Endothelial cell of umbilical vein (primary cell): Measurements from ENCODE around the gene PUS1. TPM values are rescaled to one million over a fixed set of nuclear protein-coding genes. Genes with fewer than 3 reads are reported as not detected.

Source experiments
- BruUV-seq: library from RNA; stranded (reverse); fragments of 400-500 nt; replicated peaks from 2 replicates; lab custom pipeline; 2021; lab: Mats Ljungman, UMichigan
- CTCF ChIA-PET: fragments of 300-600, 350-600 bp; sonication (Branson Sonifier 250); formaldehyde crosslinking; loops from one replicate; lab custom pipeline; 2021; ENCODE audit warnings: antibody characterized with exemption, inconsistent platforms; lab: Charles Lee
- POLR2A ChIA-PET: fragments of 300-600, 350-600 bp; sonication (Branson Sonifier 250); formaldehyde crosslinking; loops from one replicate; lab custom pipeline; 2021; ENCODE audit warnings: antibody characterized with exemption, inconsistent platforms; lab: Charles Lee
- DNase-seq: peaks from one replicate; pipeline ENCODE4 v3.0.0-alpha.2; 2011; ENCODE audit warnings: low read depth, low spot score
- FAIRE-seq: peaks from 2 replicates; lab custom pipeline; 2011; peaks lifted over from hg19 to GRCh38; lab: Jason Lieb, UNC
- H2AFZ ChIP-seq: 2 replicates; pipeline ENCODE4 v1.6.0; 2012; ENCODE audit warnings: low read depth, low read length, control low read depth, inconsistent platforms
- H3K27ac ChIP-seq: 2 replicates; pipeline ENCODE4 v1.5.1; 2011; ENCODE audit warnings: low read depth, mild to moderate bottlenecking, control low read depth, low read length, moderate library complexity; ENCODE audit not compliant: insufficient read depth
- H3K27me3 ChIP-seq, 2 experiments: 2 replicates each; pipeline versions ENCODE4 v1.6.0 to v1.6.1; 2011; ENCODE audit warnings: low read length in 2 of 2, mixed read lengths in 1 of 2; ENCODE audit not compliant: control insufficient read depth in 2 of 2, insufficient read depth in 2 of 2
- H3K36me3 ChIP-seq, 2 experiments: 2 replicates in 1 of 2; 3 replicates in 1 of 2; pipeline ENCODE4 v1.5.1; 2011; ENCODE audit warnings: low read length in 2 of 2, mild to moderate bottlenecking in 1 of 2, moderate library complexity in 1 of 2; ENCODE audit not compliant: control insufficient read depth in 2 of 2, insufficient read depth in 2 of 2; ENCODE audit errors: extremely low read depth in 1 of 2
- H3K4me1 ChIP-seq: 3 replicates; pipeline ENCODE4 v1.5.1; 2011; ENCODE audit warnings: mild to moderate bottlenecking, low read length; ENCODE audit not compliant: control insufficient read depth, insufficient read depth; ENCODE audit errors: extremely low read depth
- H3K4me2 ChIP-seq: 2 replicates; pipeline ENCODE4 v1.6.1; 2011; ENCODE audit warnings: low read length, control low read depth, mixed read lengths; ENCODE audit not compliant: insufficient read depth
- H3K4me3 ChIP-seq, 3 experiments: fragments of 200-600 bp in 1 of 3; sonication (generic), shearing (Covaris generic) in 1 of 3; replicated peaks in 1 of 3; 2 replicates each; pipeline ENCODE4 v1.5.1; 2011 to 2016; ENCODE audit warnings: control low read depth in 3 of 3, low read length in 3 of 3, mild to moderate bottlenecking in 2 of 3, inconsistent platforms in 1 of 3, low read depth in 1 of 3, moderate library complexity in 1 of 3; ENCODE audit not compliant: insufficient read depth in 1 of 3
- H3K79me2 ChIP-seq: 2 replicates; pipeline ENCODE4 v1.6.0; 2012; ENCODE audit warnings: low read length, inconsistent platforms; ENCODE audit not compliant: control insufficient read depth, insufficient read depth
- H3K9ac ChIP-seq: replicated peaks from 2 replicates; pipeline ENCODE3; 2011; ENCODE audit warnings: low read length, control low read depth; ENCODE audit not compliant: insufficient read depth; ENCODE audit errors: extremely low read depth
- H3K9me1 ChIP-seq: replicated peaks from 3 replicates; pipeline ENCODE4 v1.6.0; 2011; ENCODE audit warnings: mild to moderate bottlenecking, low read length; ENCODE audit not compliant: control insufficient read depth, insufficient read depth; ENCODE audit errors: extremely low read depth
- H3K9me3 ChIP-seq: replicated peaks from 2 replicates; pipeline ENCODE4 v1.5.1; 2012; ENCODE audit warnings: low read length, inconsistent platforms; ENCODE audit not compliant: control insufficient read depth, insufficient read depth
- H4K20me1 ChIP-seq: replicated peaks from 2 replicates; pipeline ENCODE3; 2011; ENCODE audit warnings: mild to moderate bottlenecking, low read length; ENCODE audit not compliant: control insufficient read depth, insufficient read depth; ENCODE audit errors: extremely low read depth
- EZH2 ChIP-seq: IDR thresholded peaks from 2 replicates; pipeline ENCODE4 v1.6.1; 2012; ENCODE audit warnings: borderline replicate concordance, low read depth, mild to moderate bottlenecking, moderate library complexity, low read length, inconsistent platforms; ENCODE audit not compliant: severe bottlenecking
- FOS ChIP-seq: IDR thresholded peaks from 2 replicates; pipeline ENCODE4 v1.6.1; 2011; ENCODE audit warnings: mild to moderate bottlenecking, low read length, moderate library complexity, borderline replicate concordance; ENCODE audit not compliant: insufficient read depth
- GATA2 ChIP-seq: IDR thresholded peaks from 2 replicates; pipeline ENCODE4 v1.7.0; 2011; ENCODE audit warnings: low read depth, mild to moderate bottlenecking, moderate library complexity, mixed read lengths, low read length; ENCODE audit not compliant: insufficient read length, insufficient read depth
- JUN ChIP-seq: IDR thresholded peaks from 2 replicates; pipeline ENCODE4 v1.6.1; 2011; ENCODE audit warnings: borderline replicate concordance, low read depth; ENCODE audit not compliant: insufficient read length, insufficient read depth
- MAX ChIP-seq: IDR thresholded peaks from 2 replicates; pipeline ENCODE4 v1.6.1; 2011; ENCODE audit not compliant: insufficient read depth, insufficient read length
- MYC ChIP-seq: IDR thresholded peaks from one replicate; pipeline ENCODE4 v1.6.1; 2011; ENCODE audit warnings: mild to moderate bottlenecking, low read depth, low read length
- POLR2A ChIP-seq: IDR thresholded peaks from 2 replicates; pipeline ENCODE4 v1.6.1; 2012; ENCODE audit warnings: low read depth, mild to moderate bottlenecking, control low read depth, low read length
- POLR2AphosphoS5 ChIP-seq: IDR thresholded peaks from 2 replicates; pipeline ENCODE4 v1.6.1; 2012; ENCODE audit warnings: low read depth, mild to moderate bottlenecking, control low read depth, low read length, moderate library complexity; ENCODE audit not compliant: insufficient read depth
- dilution Hi-C: fragments of 300-500 bp; cut with MboI; formaldehyde crosslinking; loops from one replicate; pipeline ENCODE4 v1.15.0; 2019; ENCODE audit warnings: low sequenced_read_pairs; ENCODE audit not compliant: extremely low pct_ligation_motif_present
- intact Hi-C: fragments of 100-400 bp; cut with micrococcal nuclease; formaldehyde crosslinking; loops from one replicate; pipeline ENCODE4 v1.10.0; 2022
- polyA plus RNA-seq, 4 experiments: library from polyadenylated mRNA; depleted of rRNA in 3 of 4; stranded (reverse) in 3 of 4; unstranded in 1 of 4; fragments of >200 nt; gene quantifications; 2 replicates each; pipeline versions ENCODE4 v1.2.1 to v1.2.3, GENCODE V29; 2011 to 2012; ENCODE audit warnings: missing spikeins in 1 of 4
- total RNA-seq: library from RNA; stranded (reverse); gene quantifications from 2 replicates; pipeline ENCODE4 v1.2.3, GENCODE V29; 2021
- TF ChIP-seq, protein P1 (sequence below), 2 donors: IDR thresholded peaks; 1 replicate in 1 of 2; 2 replicates in 1 of 2; pipeline ENCODE4 v1.5.1; 2011; ENCODE audit warnings: low read length in 2 of 2, mild to moderate bottlenecking in 2 of 2, moderate library complexity in 2 of 2, control low read depth in 1 of 2, inconsistent platforms in 1 of 2, low read depth in 1 of 2; ENCODE audit not compliant: insufficient read depth in 1 of 2; ENCODE audit errors: extremely low read depth in 1 of 2

The PUS1 gene
- total and polyA plus RNA-seq, 2 donors (not counting 3 experiments of a cell fraction or from before 2014, with no cell fraction given), result 33.9 to 52.2 TPM

- H3K4me1 ChIP-seq, result no peaks in the 10 kb centered on the region
- DNase-seq (no peak), FAIRE-seq (no peak)
- intact Hi-C loops, result no loop called here
- no peaks in the 10 kb centered on the region for H3K9me1 ChIP-seq
- CTCF ChIA-PET, result no interaction called here
- H3K4me2 ChIP-seq, result no peak overlapping the region
- no peaks in the 10 kb centered on the region for H3K27me3 ChIP-seq
- no peaks in the 10 kb centered on the region for H4K20me1 ChIP-seq
- TF ChIP-seq JUN (no peak), POLR2AphosphoS5 (no peak), MYC (no peak)
- H3K9me3 ChIP-seq, result no peaks in the 10 kb centered on the region
- H3K9ac ChIP-seq, result no peak overlapping the region
- no peak overlapping the region for H3K4me3 ChIP-seq
- H3K27ac ChIP-seq, result no peak overlapping the region
- dilution Hi-C loops, result no loop called here
- no peak overlapping the region for H2AFZ ChIP-seq
- no TSS peak for BruUV-seq
- POLR2A ChIA-PET, result no interaction called here
- peaks cover 0 to 19% of the 10 kb centered on the region in 2 experiments for H3K36me3 ChIP-seq
- H3K79me2 ChIP-seq, result no peaks in the 10 kb centered on the region
Measured at GRCh38 chr12:131922772-131923171, 6.3 kb upstream of the PUS1 start.

DNA sequence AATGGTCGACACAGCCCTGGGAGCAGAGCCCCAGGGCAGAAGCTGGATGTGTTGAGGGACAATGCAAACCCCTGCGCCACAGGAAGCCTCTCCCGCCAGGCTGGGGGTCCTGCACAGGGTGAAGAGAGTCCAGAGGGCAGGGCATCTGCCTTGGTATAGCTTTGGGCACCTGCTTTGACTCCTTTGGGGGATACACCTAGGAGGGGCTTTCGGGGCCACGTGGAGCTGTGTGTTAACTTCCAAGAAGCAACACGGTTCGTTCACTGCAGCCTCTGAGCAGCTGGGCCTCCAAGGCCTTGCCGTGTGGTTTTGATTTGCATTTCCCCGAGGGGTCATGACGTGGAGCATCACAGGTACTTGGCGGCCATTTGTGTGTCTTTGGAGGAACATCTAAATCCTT is 5.8 kb upstream of the PUS1 start:
- intact Hi-C loops, result no loop called here
- Histone ChIP-seq H3K27me3 (no peaks in the 10 kb centered on the region), H4K20me1 (no peaks in the 10 kb centered on the region), H3K9ac (no peak overlapping the region), H3K9me3 (no peaks in the 10 kb centered on the region), H3K9me1 (no peaks in the 10 kb centered on the region), H3K4me1 (no peaks in the 10 kb centered on the region), H3K4me2 (no peak overlapping the region), H3K27ac (no peak overlapping the region), H3K36me3 (peaks cover 0 to 19% of the 10 kb centered on the region in 2 experiments), H3K4me3 (no peak overlapping the region), H2AFZ (no peak overlapping the region), H3K79me2 (no peaks in the 10 kb centered on the region)
- TF ChIP-seq EZH2, result no peak
- TF ChIP-seq GATA2, result no peak
- no peak for TF ChIP-seq FOS
- TF ChIP-seq, protein P1, sequence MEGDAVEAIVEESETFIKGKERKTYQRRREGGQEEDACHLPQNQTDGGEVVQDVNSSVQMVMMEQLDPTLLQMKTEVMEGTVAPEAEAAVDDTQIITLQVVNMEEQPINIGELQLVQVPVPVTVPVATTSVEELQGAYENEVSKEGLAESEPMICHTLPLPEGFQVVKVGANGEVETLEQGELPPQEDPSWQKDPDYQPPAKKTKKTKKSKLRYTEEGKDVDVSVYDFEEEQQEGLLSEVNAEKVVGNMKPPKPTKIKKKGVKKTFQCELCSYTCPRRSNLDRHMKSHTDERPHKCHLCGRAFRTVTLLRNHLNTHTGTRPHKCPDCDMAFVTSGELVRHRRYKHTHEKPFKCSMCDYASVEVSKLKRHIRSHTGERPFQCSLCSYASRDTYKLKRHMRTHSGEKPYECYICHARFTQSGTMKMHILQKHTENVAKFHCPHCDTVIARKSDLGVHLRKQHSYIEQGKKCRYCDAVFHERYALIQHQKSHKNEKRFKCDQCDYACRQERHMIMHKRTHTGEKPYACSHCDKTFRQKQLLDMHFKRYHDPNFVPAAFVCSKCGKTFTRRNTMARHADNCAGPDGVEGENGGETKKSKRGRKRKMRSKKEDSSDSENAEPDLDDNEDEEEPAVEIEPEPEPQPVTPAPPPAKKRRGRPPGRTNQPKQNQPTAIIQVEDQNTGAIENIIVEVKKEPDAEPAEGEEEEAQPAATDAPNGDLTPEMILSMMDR (IDR thresholded peaks at IDR 0.05; ENCODE audit: extremely low read depth in 1 of 2, insufficient read depth in 1 of 2, low read depth in 1 of 2, low read length in 2 of 2), result no peak
- no peak for TF ChIP-seq POLR2A
- no peak for TF ChIP-seq POLR2AphosphoS5
- TF ChIP-seq JUN, result no peak
- no peak for TF ChIP-seq MYC
- TF ChIP-seq MAX, result no peak
- FAIRE-seq (no peak), DNase-seq (no peak)
- BruUV-seq, result no TSS peak
- CTCF ChIA-PET, result no interaction called here
- POLR2A ChIA-PET, result no interaction called here
- dilution Hi-C loops, result no loop called here
